Measurements from ENCODE around the gene MARCHF10. TPM values are rescaled to one million over a fixed set of nuclear protein-coding genes. Genes with fewer than 3 reads are reported as not detected.

The MARCHF10 gene
- total and polyA plus RNA-seq, 2 of the 4 experiments (the other 2 are of a cell fraction): 0.18 to 0.74 TPM

GRCh38 chr17:62765351-62765750 lies 42.8 kb downstream of the MARCHF10 start:
- Histone ChIP-seq H3K4ac (ENCODE audit: low read depth, low read length) (no peak overlapping the region), H3K4me3 (ENCODE audit: insufficient read depth, low read depth, low read length) (no peak overlapping the region), H3K9me3 (ENCODE audit: control insufficient read depth, insufficient read depth, low read length) (no peaks in the 10 kb centered on the region), H3K18ac (ENCODE audit: low read depth, low read length) (no peak overlapping the region), H3K27me3 (ENCODE audit: control insufficient read depth, insufficient read depth, low read length) (no peaks in the 10 kb centered on the region), H2BK120ac (ENCODE audit: low read depth, low read length) (no peak overlapping the region), H3K14ac (replicated peaks; ENCODE audit: low read depth, low read length) (no peak overlapping the region), H3K4me1 (ENCODE audit: control insufficient read depth, insufficient read depth, low read length) (peaks cover 8% of the 10 kb centered on the region), H2BK15ac (ENCODE audit: low read depth, low read length) (no peak overlapping the region), H2AK9ac (replicated peaks; ENCODE audit: low read depth, low read length, poor library complexity) (no peak overlapping the region), H4K91ac (ENCODE audit: insufficient read depth, low read depth, low read length) (no peak overlapping the region), H4K8ac (ENCODE audit: low read depth in 2 of 2, low read length in 2 of 2) (no peak overlapping the region), H4K20me1 (ENCODE audit: insufficient read depth, low read length) (no peaks in the 10 kb centered on the region), H3K4me2 (ENCODE audit: low read depth, low read length) (no peak overlapping the region), H2BK20ac (ENCODE audit: low read depth, low read length) (peak overlapping the region; percentile 10; the same call in 1 of the 2 replicates), H3K27ac (ENCODE audit: insufficient read depth, low read length) (no peak overlapping the region), H4K5ac (ENCODE audit: low read depth, low read length) (no peak overlapping the region), H3K9ac (ENCODE audit: low read depth, low read length) (no peak overlapping the region), H2AFZ (replicated peaks; ENCODE audit: low read length, poor library complexity) (no peak overlapping the region), H3K23ac (ENCODE audit: low read depth, low read length) (no peak overlapping the region), H2BK5ac (ENCODE audit: low read depth, low read length, poor library complexity, severe bottlenecking) (no peak overlapping the region), H3K9me1 (ENCODE audit: insufficient read depth, low read length) (0 out of 2 replicates have a peak, but pooled peaks cover 4% of the 10 kb centered on the region), H2AK5ac (ENCODE audit: low read depth, low read length) (no peak overlapping the region), H3K79me1 (ENCODE audit: low read depth in 1 of 2, low read length in 2 of 2) (no peaks in the 10 kb centered on the region), H3K56ac (ENCODE audit: extremely low read depth, insufficient read depth, low read length) (no peak overlapping the region), H3K36me3 (ENCODE audit: control insufficient read depth, insufficient read depth, low read length) (no peaks in the 10 kb centered on the region)
- intact Hi-C loops (cut with micrococcal nuclease): no loop called here
- ATAC-seq (ENCODE audit: low read depth): no peak
- TF ChIP-seq FOS (IDR thresholded peaks at IDR 0.05; ENCODE audit: low read depth, low read length) (no peak), POLR2A (IDR thresholded peaks at IDR 0.05; ENCODE audit: low read depth, low read length) (no peak), RFX5 (IDR thresholded peaks at IDR 0.05; ENCODE audit: low read depth, low read length) (no peak)
- WGBS, 2 experiments (ENCODE audit: extremely low coverage in 2 of 2, insufficient read length in 1 of 2): 87% methylated on average over 5 of the region's 10 CpGs; no CpG with 5 or more reads in 1 of the 2 experiments
- in situ Hi-C loops (cut with MboI; ENCODE audit: low sequenced_read_pairs): no loop called here
- dilution Hi-C loops (cut with HindIII; ENCODE audit: low sequenced_read_pairs, unreplicated experiment): no loop called here
- CTCF ChIA-PET: no interaction called here
- BruUV-seq (replicated peaks): no TSS peak
- POLR2A ChIA-PET (ENCODE audit: unreplicated experiment): no interaction called here
- DNase-seq: no peak

All from IMR-90 (cell line).